HG02642 (cell line): ENCODE data around the gene WARS2.

Experiments used
- ATAC-seq: cut with Tn5 transposase; IDR thresholded peaks from one replicate; pipeline ENCODE4 v1.9.1; 2021; ENCODE audit warnings: mild to moderate bottlenecking; ENCODE audit not compliant: unreplicated experiment, poor library complexity

WARS2 gene

DNA sequence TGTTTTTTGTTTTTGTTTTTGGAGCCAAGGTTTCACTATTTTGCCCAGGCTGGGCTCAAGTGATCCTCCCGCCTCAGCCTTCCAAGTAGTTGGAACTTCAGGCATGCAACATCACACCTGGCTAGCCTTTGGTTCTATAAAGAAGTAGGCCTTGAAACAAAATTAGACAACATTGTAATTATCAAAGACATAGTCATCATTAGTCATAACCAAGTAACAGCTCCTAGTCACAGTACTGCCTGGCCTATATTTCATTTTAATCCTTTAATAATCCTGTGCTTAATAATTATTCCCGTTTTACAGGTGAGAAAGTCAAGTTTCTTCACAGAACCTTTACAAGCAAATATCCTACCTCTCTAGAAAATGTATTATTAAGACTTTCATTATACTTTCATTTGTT, 100.0 kb downstream of the WARS2 start:
- no peak for ATAC-seq

DNA sequence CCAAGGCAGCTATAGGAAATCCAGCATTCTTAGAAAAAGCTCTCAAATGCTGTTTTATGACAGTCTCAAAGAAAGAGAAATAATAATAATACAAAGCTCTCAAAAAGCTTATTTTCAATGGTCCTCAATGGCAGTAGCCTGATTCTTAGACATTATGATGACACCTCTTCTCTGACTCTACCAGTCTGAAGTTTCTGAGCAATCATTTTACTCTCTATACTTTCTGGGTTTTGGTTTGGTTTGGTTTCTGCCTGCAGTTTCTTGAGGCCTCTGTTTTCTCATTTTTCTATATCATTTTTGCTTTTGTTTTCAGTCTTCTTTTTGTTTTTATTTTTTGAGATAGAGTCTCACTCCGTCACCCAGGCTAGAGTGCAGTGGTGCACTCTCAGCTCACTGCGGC, 102.1 kb downstream of the WARS2 start:
- no peak for ATAC-seq

DNA sequence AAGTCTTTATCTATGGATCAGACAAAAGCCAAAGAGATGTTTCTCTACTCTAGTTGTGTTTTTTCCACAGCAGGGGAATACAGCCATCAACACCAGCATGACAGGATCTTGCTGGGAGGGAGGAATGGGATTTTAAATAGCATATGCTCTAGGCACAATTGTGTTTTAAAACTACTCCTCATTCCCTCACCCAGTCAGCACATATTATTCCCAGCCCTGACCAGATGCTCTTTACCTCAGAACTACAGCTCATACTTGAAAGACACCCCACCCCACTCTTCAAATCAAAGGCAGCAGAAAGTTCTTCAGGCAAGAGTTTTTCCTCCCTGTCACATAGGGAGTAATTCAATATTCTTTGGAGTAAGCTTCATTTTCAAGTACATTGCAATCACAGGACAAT, 106.1 kb downstream of the WARS2 start:
- ATAC-seq: no peak

DNA sequence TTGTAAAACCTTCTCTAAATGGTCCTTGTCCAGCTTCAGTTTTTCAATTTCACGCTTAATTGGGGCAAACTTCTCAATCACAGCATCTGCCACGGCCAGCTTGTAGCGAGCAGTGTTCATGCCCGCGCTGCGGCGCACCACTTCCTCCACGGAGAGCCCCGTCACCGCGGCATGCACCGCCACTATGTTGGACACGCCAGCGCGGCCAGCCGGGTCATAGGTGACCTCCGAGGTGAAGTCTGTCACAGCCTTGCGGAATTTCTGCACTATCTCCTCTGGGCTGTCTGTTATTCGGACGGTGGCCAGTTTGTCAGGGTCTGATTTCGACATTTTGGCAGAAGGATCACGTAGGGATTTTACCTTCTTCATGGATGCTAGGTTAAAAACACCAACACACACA, 107.5 kb downstream of the WARS2 start:
- no peak for ATAC-seq

DNA sequence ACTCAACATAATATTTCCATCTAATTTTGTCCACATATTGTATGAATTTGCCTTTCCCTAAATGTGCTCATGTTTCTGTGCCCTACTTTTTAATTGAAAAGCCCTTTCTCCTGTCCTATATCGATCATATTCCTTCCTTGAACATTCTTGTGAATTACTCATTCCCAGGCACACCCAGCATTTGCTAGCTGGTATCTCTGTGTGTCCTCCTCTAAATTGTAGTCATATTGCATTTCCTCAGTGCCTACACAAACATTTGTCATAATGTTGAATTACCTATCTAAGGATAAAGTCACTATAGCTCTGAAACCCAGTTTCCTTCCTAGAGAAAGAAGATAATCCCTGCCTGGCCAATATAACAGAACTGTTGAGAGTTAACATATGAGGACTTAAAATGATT, 112.7 kb downstream of the WARS2 start:
- ATAC-seq: no peak

DNA sequence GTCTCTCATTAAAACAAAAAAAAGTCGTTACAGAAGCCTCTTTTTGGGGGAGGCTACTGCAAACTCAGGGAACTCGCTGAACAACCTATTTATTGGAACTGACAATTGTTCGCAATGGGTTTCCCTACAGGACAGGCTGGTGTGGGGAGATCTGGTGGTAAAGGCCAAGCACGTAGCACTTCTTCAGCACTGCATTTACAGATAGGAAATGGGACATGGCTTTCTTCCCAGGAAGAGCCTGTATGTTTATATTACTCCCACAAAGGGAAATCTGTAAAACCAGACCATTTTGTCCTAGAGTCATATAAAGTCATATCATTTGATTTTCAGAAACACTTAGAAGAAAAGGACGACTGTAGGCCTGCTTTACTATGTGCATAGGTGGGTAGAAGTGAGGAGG, 113.5 kb downstream of the WARS2 start:
- ATAC-seq: no peak

DNA sequence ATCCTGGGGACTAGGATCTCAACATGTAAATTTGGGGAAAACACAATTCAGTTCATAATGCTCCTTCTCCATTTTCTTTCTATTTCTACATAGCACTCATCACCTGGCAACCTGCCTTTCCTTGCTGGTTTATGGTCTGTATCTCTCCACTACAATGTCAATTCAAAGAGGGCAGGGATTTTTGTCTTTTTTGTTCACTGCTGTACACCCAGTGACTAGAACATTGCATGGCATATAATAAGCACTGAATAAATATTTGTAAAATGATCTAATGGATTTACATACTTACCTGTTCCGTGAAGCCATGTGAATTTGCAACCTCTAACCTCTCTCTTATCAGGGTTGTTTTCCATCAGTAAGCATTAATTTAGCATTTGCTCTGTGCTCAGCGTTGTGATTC, 124.9 kb downstream of the WARS2 start:
- no peak for ATAC-seq

DNA sequence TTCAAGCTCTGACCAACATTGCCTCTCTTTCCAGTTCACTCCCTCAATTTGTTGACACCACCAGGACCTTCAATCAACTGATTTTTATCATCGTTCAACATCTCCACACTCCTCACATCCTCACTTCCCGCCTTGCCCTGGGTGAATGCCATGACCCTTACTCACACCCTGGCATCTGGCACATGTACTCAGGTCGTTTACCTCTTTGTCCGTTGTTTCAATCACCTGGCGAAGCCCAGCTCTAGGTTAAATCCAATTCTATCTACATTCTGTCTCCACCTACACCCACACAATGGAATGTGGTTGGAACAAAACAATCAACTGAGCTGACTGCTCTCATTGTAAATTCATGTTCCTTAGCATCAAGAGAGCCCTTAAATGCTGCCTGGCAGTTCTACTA, 128.1 kb downstream of the WARS2 start:
- ATAC-seq: no peak

DNA sequence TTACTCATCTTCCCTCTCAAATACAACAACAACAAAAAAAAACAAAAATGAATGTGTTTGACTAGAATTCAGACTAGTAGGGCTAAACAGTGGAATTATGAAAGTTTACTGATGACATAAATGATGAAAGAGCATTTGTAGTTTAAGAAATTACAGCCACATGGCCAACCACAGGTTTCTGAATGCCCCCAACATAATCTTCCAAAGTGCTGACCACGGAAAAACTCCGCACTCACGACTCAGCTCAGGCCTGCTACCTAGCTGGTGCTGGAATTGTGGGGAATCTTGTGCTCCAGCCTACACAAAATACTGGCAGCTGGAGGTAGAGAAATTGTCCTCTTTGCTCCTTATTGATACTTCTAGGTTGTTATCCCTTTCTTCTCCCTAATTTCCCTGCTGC, 128.7 kb downstream of the WARS2 start:
- ATAC-seq: no peak

DNA sequence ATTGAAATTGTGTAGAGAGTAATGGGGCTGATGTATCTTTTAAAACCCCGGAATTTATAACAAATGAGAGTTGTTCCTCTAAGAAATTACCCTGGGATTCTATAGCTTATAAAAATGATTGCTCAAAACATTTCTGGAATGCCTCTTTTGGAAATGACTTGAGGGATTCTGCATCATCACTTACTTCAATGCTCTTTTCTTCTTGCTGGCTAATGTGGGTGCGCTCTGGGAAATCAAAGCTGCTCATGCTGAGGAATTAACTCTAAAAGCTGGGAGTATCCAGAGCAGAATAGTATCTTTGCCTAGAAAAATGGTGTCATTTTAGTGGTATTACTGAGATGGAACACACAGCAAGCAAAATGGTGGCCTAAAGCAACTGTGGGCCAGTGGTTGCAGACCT, 129.3 kb downstream of the WARS2 start:
- ATAC-seq: no peak

DNA sequence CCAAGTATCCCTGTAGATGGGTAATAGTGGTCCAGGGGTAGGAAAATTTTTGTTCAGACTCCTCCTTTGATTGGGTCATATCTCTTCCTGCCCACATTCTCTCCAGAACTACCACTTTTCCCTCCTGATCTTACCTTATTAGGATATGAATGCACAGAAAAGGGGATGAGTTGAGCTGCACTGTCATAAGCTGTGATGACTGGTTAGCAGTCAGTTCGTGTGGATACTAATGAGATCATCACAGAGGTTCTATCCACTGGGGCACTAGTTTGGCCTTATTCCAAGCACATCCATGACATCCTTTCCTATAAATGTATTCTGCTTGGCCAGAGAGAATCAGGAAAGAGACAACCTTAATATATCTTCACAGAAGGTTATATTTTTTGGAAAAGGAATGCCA, 130.3 kb downstream of the WARS2 start:
- ATAC-seq: no peak

DNA sequence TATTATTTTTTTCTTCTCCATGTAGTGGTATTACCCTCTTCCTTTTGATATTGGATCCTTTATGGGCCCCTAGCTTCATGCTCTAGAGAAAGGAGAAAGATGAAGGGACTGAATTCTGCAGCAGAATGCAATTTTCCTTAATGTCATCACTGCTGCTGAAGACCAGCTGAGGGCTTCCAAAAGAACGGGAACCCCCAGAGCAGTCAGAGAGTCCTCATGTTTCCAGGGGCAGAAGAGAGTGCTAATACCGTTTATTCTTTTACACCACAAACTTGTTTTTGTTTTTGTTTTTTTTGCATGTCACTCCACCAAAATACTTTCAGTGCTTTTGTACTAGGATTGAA, 131.2 kb downstream of the WARS2 start:
- ATAC-seq: no peak

DNA sequence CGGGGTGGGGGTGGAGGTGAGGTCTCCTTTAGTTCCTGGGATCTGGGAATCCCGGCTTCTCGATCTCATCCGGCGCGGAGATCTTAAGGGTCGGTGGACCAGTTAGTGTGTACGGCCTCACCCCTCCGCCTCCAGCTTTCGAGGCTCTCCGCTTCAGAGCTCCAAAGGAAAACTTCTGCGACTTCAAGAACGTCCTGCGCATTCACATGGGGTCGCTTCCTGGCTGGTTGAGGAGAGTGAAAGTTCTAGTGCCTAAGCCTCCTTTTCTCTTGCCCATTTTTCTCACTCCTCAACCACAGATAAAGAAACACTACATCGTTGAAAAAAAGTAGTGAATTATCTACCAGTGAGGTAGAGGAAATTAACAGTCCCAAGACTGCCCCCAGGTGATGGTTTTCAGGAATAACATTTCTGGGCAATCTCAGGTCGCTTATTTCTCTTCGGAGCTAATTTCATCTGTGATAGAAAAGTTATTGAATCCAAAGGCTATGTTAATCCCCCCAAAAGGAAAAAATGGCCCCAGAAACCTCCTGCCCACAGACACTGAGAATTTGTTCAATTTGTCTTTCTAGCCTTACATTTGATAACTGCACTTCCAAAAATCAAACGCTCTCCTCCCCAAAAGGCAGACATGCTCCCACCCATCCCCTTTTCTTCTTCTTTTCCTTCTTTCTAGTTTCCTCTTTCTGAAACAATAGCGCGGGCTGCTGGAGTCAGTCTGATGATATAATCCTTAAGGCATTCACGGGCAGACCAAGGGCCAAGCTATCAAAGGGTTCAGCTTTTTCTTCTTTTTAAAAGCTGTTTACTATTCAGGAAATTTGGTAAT, 131.8 kb downstream of the WARS2 start:
- ATAC-seq: peak; percentile 53

DNA sequence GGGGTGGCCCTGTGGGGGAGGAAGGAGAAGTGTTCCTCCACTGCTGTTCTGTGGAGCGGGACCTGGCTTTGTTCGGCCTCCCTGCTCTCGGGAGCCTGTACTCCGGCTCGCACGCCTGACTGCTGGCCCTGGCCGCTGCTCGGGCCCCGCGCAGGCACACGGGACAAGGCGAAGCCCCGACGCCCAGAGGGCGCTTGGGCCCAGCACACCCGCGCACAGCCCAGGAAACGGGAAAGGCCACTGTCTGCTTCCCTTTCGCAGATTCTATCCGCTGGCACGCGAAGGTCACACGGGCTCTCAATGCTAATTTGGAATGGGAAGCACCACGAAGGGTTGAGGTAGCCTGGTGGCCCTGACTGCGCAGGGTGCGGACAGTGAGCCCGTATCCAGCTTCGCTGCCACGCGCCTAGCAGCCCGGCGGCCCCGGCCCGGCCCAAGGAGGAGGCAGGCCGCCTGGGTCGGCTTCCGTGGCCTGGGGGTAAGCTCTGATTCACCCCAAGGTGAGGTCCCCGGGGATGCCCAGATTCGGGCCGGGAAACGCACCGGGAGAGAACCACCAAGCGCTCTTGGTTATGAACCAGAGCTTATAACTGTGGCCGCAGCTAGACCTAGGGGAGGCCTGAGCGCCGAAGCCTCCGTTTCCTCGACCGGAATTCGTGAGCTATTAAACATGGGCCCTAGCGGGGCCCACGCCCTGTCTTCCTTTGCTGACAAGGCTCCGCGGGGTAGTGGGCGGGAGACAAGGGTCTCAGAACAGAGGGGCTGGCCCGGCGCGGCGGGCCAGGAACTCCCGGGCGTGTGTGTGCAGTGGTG, 132.6 kb downstream of the WARS2 start:
- peak; percentile 35 for ATAC-seq

DNA sequence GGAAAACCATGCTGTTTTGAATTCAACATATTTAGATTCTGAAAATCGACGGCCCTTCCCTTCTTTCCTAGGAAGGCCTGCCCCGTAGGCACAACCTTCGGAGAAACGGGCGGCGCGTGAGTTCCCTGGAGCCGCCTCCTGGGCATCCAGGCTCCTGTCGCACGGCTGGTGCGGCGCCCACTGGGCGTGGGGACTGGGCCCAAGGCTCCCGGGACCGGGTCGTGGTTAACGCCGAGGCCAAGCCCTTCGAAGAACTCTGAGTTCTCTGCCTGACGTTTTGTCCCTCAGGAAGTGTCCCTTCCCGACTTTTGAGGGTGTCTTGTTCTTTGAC, 133.1 kb downstream of the WARS2 start:
- ATAC-seq: no peak

DNA sequence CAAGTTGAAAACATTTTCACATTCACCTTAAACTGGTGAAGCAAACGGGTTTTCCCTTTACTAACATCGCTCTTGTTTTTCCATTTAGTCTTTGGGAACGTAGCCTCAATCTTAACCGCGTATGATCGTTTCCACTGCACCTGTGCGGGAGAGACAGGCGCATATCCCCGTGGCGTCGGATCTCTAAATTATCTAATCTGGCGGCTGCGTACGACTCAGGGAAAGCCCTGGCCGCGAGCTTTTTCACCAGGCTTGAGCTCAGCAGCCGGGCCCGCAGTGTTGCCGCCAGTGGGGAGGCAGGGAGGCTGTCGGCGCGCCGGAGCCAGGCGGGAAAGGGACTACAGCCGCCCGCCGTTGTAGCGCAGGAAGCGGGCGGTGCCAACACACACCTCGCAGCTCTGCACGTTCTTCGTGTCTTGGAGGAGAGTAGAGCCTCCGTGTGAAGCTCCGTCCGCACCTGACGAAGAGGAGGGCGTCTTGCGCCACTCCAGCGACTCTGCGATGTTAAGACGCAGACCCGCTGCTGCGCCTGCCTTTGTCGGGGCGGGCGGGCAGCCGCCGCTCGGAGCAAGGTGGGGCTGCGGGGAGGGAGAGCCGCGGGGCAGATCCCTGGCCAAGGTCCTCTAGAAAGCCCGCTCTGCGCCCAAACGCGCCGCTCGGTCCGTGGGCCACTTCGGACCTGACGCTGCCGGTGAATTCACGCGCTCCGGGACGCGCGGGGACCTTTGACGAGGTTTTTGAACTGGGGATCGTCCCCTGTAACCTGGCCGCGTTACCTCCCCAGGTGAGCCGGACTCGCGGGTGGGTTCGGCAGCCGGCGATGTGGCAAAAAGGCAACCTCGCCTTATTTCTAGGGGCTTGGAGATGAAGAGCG, 133.8 kb downstream of the WARS2 start:
- no peak for ATAC-seq

DNA sequence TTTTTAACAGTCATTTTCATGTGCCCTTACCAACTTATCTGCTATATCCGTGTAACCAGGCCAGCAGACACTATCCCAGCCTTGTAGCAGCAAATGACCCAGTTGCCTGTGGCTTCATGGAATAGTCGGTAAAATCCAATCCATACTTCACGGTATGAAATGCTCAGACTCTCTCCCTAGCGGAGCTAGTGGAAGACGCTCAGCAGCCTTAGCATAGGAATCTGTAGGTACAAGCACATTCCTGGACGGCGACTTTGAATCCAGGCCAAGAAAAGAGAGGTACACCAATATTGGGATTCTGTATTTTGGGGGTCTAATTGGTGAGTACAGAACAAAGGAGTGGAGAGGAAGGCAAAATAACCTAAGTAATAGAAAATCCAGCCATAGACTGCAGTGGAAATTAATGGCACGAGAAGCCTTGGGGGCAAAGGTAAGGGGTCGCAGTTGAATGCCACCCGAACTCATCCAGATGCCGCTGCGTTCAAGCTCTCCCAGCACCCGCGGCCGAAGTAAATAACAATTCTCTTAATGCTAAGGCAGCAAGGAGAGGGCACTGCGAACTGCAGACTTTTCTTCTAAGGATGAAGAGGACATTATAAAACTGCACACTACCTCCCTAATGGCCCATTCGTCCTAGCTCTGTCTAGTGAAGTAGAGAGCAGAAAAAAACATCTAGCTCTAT, 134.6 kb downstream of the WARS2 start:
- no peak for ATAC-seq

DNA sequence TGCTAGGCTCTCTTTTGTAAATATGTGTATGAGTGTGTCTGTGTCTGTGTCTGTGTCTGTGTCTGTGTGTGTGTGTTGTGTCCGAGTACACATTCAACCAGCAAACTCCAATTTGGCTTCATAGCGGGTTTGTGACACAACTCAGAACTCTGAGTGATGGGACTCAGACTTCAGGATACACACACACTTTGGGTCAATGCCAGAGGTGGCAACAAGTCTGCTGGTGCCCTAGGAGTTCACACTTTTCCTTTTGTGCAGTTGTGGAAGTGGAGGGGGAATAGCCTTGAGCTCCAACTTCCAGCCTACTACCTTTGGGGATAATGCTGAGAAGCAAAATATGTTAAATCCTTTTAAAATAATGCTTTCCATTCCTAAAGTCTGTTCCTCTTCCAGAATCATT, 135.7 kb downstream of the WARS2 start:
- ATAC-seq: no peak

DNA sequence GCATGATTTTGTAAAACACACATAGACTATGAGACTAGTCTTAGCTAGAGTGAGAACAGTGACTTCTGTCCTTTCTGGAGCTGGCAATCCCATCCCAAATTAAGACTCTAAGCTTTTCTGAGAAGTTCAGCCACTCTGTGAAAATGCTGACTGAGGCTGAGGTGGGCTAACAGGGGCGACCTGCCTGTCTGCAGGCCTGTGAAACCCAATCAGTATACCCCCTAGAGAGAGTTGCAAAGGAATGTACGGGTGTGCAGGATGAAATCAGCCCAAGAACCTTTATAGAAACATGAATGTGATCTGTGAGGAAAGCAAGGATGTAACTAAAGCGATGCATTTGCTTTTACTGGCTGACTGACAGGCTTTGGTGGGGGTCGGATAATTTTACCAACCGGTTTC, 136.3 kb downstream of the WARS2 start:
- no peak for ATAC-seq

DNA sequence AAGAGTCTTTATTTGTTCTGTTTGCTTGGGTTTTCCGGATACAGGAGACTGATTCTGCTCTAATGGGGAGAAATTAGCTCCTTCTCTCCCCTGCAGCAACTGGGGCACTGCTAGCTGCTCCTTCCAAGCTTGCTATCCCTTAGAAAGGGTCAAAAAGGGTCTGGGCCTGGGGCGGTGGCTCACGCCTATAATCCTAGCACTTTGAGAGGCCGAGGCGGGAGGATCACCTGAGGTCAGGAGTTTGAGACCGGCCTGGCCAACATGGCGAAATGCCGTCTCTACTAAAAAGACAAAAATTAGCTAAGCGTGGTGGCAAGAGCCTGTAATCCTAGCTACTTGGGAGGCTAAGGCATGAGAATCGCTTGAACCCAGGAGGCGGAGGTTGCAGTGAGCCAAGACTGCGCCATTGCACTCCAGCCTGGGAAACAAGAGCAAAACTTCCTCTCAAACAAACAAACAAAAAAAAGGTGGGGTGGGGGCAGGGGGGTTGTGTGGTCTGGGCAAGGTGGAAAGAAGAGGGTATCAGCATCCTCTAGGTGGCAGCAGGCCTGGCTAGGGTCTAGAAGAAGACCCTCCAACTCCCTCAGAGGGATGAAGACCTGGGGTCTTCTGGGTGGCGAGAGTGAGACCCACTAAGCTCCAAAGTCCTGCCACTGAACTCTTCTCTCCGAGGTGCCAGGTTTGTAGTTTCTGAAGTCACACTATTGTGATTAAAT, 136.9 kb downstream of the WARS2 start:
- no peak for ATAC-seq
